ENCODE measurements around the gene IFNL1. TPM values are rescaled to one million over a fixed set of nuclear protein-coding genes. Genes with fewer than 3 reads are reported as not detected.
"Not testable (repeated sequence)": the region's sequence is repeated elsewhere in the genome, so short reads cannot be mapped to it uniquely, and the experiment has no call there.

Gene IFNL1
- total and polyA plus RNA-seq, 4 experiments from 2014 or later: 1.6 TPM; not detected in 3

- H3K27me3 ChIP-seq (ENCODE audit: insufficient read depth, low read length); DNase-seq; intact Hi-C loops (cut with micrococcal nuclease); H3K4me3 Mint-ChIP-seq; H3K36me3 ChIP-seq (ENCODE audit: insufficient read depth, low read length); H3K9me3 ChIP-seq (ENCODE audit: control insufficient read depth in 1 of 2, low read length in 2 of 2); H3K4me1 ChIP-seq (ENCODE audit: insufficient read depth, low read length); POLR2A ChIA-PET (ENCODE audit: partially characterized antibody); H3K27me3 Mint-ChIP-seq; H3K9me3 Mint-ChIP-seq; H3K27ac ChIP-seq (ENCODE audit: low read depth, low read length); CTCF ChIA-PET (ENCODE audit: partially characterized antibody); H3K4me3 ChIP-seq (ENCODE audit: low read length in 2 of 2); H3K36me3 Mint-ChIP-seq; H3K4me1 Mint-ChIP-seq: not testable (repeated sequence)
- H3K27ac Mint-ChIP-seq: peak overlapping the region in 1 of 7 donors; percentile 23
These were observed 22.3 kb upstream of the IFNL1 start for GRCh38 chr19:39273859-39274258.

- intact Hi-C loops (cut with micrococcal nuclease): no loop called here
- Histone ChIP-seq H3K36me3 (ENCODE audit: insufficient read depth, low read length) (no peaks in the 10 kb centered on the region), H3K27me3 (ENCODE audit: insufficient read depth, low read length) (no peaks in the 10 kb centered on the region), H3K4me1 (ENCODE audit: insufficient read depth, low read length) (no peaks in the 10 kb centered on the region), H3K4me3 (ENCODE audit: low read length in 2 of 2) (no peak overlapping the region), H3K9me3 (ENCODE audit: control insufficient read depth in 1 of 2, low read length in 2 of 2) (no peaks in the 10 kb centered on the region), H3K27ac (ENCODE audit: low read depth, low read length) (no peak overlapping the region)
- Mint-ChIP-seq H3K36me3 (no peaks in the 10 kb centered on the region), H3K9me3 (peaks cover 0 to 4% (median 0%) of the 10 kb centered on the region in 8 donors), H3K4me1 (no peaks in the 10 kb centered on the region), H3K4me3 (no peak overlapping the region), H3K27me3 (peaks cover 6 to 8% of the 10 kb centered on the region in 2 donors), H3K27ac (peak overlapping the region in 1 of 7 donors; percentile 38)
- DNase-seq: no peak
- CTCF ChIA-PET (ENCODE audit: partially characterized antibody): no interaction called here
- POLR2A ChIA-PET (ENCODE audit: partially characterized antibody): no interaction called here
These were observed 20.6 kb upstream of the IFNL1 start for GRCh38 chr19:39275578-39275977.

GRCh38 chr19:39276740-39277139 is 19.5 kb upstream of the IFNL1 start:
- H3K9me3 ChIP-seq (ENCODE audit: control insufficient read depth in 1 of 2, low read length in 2 of 2): no peaks in the 10 kb centered on the region
- H3K4me1 Mint-ChIP-seq: no peaks in the 10 kb centered on the region
- H3K4me1 ChIP-seq (ENCODE audit: insufficient read depth, low read length): no peaks in the 10 kb centered on the region
- H3K36me3 Mint-ChIP-seq: no peaks in the 10 kb centered on the region
- CTCF ChIA-PET (ENCODE audit: partially characterized antibody): no interaction called here
- intact Hi-C loops (cut with micrococcal nuclease): no loop called here
- DNase-seq: no peak
- POLR2A ChIA-PET (ENCODE audit: partially characterized antibody): no interaction called here
- H3K27me3 Mint-ChIP-seq: peaks cover 3 to 6% of the 10 kb centered on the region in 2 donors
- H3K4me3 ChIP-seq (ENCODE audit: low read length in 2 of 2): no peak overlapping the region
- H3K9me3 Mint-ChIP-seq: peaks cover 0 to 5% (median 2%) of the 10 kb centered on the region in 8 donors
- H3K36me3 ChIP-seq (ENCODE audit: insufficient read depth, low read length): no peaks in the 10 kb centered on the region
- H3K27ac ChIP-seq (ENCODE audit: low read depth, low read length): no peak overlapping the region
- H3K27ac Mint-ChIP-seq: no peak overlapping the region
- no peaks in the 10 kb centered on the region for H3K27me3 ChIP-seq (ENCODE audit: insufficient read depth, low read length)
- no peak overlapping the region for H3K4me3 Mint-ChIP-seq

GRCh38 chr19:39277598-39277997 is 18.6 kb upstream of the IFNL1 start:
- Mint-ChIP-seq H3K27me3 (peaks cover 6% of the 10 kb centered on the region in 2 donors), H3K4me1 (no peaks in the 10 kb centered on the region), H3K4me3 (no peak overlapping the region), H3K9me3 (peaks cover 0 to 11% (median 7%) of the 10 kb centered on the region in 8 donors), H3K36me3 (no peaks in the 10 kb centered on the region), H3K27ac (no peak overlapping the region)
- H3K27me3 ChIP-seq (ENCODE audit: insufficient read depth, low read length): no peaks in the 10 kb centered on the region
- no peaks in the 10 kb centered on the region for H3K4me1 ChIP-seq (ENCODE audit: insufficient read depth, low read length)
- intact Hi-C loops (cut with micrococcal nuclease): no loop called here
- no peak for DNase-seq
- CTCF ChIA-PET (ENCODE audit: partially characterized antibody): no interaction called here
- no peaks in the 10 kb centered on the region for H3K36me3 ChIP-seq (ENCODE audit: insufficient read depth, low read length)
- no peak overlapping the region for H3K4me3 ChIP-seq (ENCODE audit: low read length in 2 of 2)
- POLR2A ChIA-PET (ENCODE audit: partially characterized antibody): no interaction called here
- H3K9me3 ChIP-seq (ENCODE audit: control insufficient read depth in 1 of 2, low read length in 2 of 2): no peaks in the 10 kb centered on the region
- H3K27ac ChIP-seq (ENCODE audit: low read depth, low read length): no peak overlapping the region

DNA sequence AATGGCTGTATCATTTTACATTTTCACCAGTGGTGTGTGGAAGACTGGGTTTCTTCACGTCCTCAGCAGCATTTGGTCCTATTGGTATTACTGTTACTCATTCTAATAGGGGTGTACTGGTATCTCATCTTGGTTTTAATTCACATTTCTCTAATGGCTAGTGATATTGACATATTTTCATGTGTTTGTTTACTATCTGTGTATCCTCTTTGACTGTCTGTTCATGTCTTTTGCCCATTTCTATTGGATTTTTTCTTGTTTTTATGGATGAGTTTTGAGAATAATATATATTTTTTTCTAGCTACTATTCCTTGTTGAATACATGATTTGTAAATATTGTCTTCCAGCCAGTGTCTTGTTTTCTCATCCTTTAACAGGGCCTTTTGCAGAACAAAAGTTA is 14.2 kb upstream of the IFNL1 start:
- POLR2A ChIA-PET (ENCODE audit: partially characterized antibody): no interaction called here
- H3K9me3 Mint-ChIP-seq: peaks cover 0 to 20% (median 12%) of the 10 kb centered on the region in 8 donors
- CTCF ChIA-PET (ENCODE audit: partially characterized antibody): no interaction called here
- H3K9me3 ChIP-seq (ENCODE audit: control insufficient read depth in 1 of 2, low read length in 2 of 2): no peaks in the 10 kb centered on the region
- peaks cover 6 to 8% of the 10 kb centered on the region in 2 donors for H3K27me3 Mint-ChIP-seq
- H3K27ac Mint-ChIP-seq: peak overlapping the region in 1 of 7 donors; percentile 10
- intact Hi-C loops (cut with micrococcal nuclease): no loop called here
- H3K27me3 ChIP-seq (ENCODE audit: insufficient read depth, low read length): no peaks in the 10 kb centered on the region
- no peak for DNase-seq
- H3K36me3 ChIP-seq (ENCODE audit: insufficient read depth, low read length): no peaks in the 10 kb centered on the region
- no peaks in the 10 kb centered on the region for H3K4me1 Mint-ChIP-seq
- no peaks in the 10 kb centered on the region for H3K36me3 Mint-ChIP-seq
- H3K4me3 ChIP-seq (ENCODE audit: low read length in 2 of 2): no peak overlapping the region
- no peak overlapping the region for H3K27ac ChIP-seq (ENCODE audit: low read depth, low read length)
- H3K4me1 ChIP-seq (ENCODE audit: insufficient read depth, low read length): no peaks in the 10 kb centered on the region
- no peak overlapping the region for H3K4me3 Mint-ChIP-seq

DNA sequence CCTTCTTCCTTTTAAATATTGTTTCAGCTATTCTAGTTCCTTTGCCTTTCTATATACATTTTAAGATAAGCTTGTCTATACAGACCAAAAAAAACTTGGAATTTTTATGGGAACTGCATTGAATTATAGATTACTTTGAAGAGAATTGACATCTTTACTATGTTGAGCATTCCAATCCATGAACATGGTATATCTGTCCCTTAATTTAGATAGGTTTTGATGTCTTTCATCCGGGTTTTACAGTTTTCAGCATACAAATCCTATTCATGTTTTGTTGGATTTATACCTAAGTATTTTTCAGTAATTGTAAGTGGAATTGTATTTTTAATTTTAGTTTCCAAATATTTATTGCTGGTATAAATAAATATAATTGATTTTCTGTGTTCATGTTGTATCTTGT is 12.2 kb upstream of the IFNL1 start:
- no peaks in the 10 kb centered on the region for H3K36me3 ChIP-seq (ENCODE audit: insufficient read depth, low read length)
- CTCF ChIA-PET (ENCODE audit: partially characterized antibody): no interaction called here
- H3K9me3 ChIP-seq (ENCODE audit: control insufficient read depth in 1 of 2, low read length in 2 of 2): no peaks in the 10 kb centered on the region
- H3K27ac ChIP-seq (ENCODE audit: low read depth, low read length): no peak overlapping the region
- Mint-ChIP-seq H3K9me3 (peaks cover 0 to 20% (median 12%) of the 10 kb centered on the region in 8 donors), H3K36me3 (no peaks in the 10 kb centered on the region), H3K27me3 (peaks cover 8% of the 10 kb centered on the region in 2 donors), H3K4me3 (no peak overlapping the region), H3K4me1 (no peaks in the 10 kb centered on the region), H3K27ac (no peak overlapping the region)
- intact Hi-C loops (cut with micrococcal nuclease): no loop called here
- DNase-seq: no peak
- POLR2A ChIA-PET (ENCODE audit: partially characterized antibody): no interaction called here
- no peaks in the 10 kb centered on the region for H3K27me3 ChIP-seq (ENCODE audit: insufficient read depth, low read length)
- no peaks in the 10 kb centered on the region for H3K4me1 ChIP-seq (ENCODE audit: insufficient read depth, low read length)
- H3K4me3 ChIP-seq (ENCODE audit: low read length in 2 of 2): no peak overlapping the region

GRCh38 chr19:39293394-39293793 is 2.8 kb upstream of the IFNL1 start:
- Mint-ChIP-seq H3K4me3 (no peak overlapping the region), H3K27ac (no peak overlapping the region), H3K4me1 (peaks cover 6 to 17% (median 12%) of the 10 kb centered on the region in 4 donors), H3K9me3 (peaks cover 0 to 1% (median 0%) of the 10 kb centered on the region in 8 donors), H3K27me3 (peaks cover 2 to 9% of the 10 kb centered on the region in 2 donors), H3K36me3 (no peaks in the 10 kb centered on the region)
- CTCF ChIA-PET (ENCODE audit: partially characterized antibody): no interaction called here
- Histone ChIP-seq H3K4me1 (ENCODE audit: insufficient read depth, low read length) (peaks cover 9% of the 10 kb centered on the region), H3K27ac (ENCODE audit: low read depth, low read length) (no peak overlapping the region), H3K27me3 (ENCODE audit: insufficient read depth, low read length) (no peaks in the 10 kb centered on the region), H3K4me3 (ENCODE audit: low read length in 2 of 2) (no peak overlapping the region), H3K9me3 (ENCODE audit: control insufficient read depth in 1 of 2, low read length in 2 of 2) (no peaks in the 10 kb centered on the region), H3K36me3 (ENCODE audit: insufficient read depth, low read length) (no peaks in the 10 kb centered on the region)
- intact Hi-C loops (cut with micrococcal nuclease): no loop called here
- POLR2A ChIA-PET (ENCODE audit: partially characterized antibody): no interaction called here
- DNase-seq: no peak

DNA sequence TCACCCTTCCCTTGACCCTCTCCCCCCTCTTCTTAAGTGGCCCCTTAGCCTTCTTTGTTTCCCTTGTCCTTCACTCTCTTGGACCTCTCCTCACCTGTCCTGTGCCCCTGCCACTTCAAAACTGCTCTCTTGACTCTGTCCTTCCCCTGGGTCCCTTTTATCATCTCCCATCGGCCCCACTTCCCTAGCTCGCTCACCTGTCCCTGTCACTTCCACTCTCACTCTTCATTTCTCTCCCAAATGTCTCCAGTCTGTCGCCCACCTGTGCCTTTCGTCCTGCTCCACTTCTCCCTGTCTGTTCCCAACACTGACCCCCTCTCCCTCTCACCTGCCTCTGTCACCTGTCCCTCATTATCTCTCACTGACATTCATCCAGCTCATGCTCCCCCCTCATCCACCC is 699 bp downstream of the IFNL1 start:
- H3K36me3 ChIP-seq (ENCODE audit: insufficient read depth, low read length): no peaks in the 10 kb centered on the region
- Mint-ChIP-seq H3K27ac (peak overlapping the region in 3 of 7 donors; percentile 54 to 84 (median 74)), H3K27me3 (peaks cover 2% of the 10 kb centered on the region in 2 donors), H3K4me3 (peak overlapping the region in 2 of 8 donors; percentile 31 to 46), H3K36me3 (no peaks in the 10 kb centered on the region), H3K9me3 (peaks cover 0 to 1% (median 0%) of the 10 kb centered on the region in 8 donors), H3K4me1 (peaks cover 10 to 33% (median 20%) of the 10 kb centered on the region in 4 donors)
- intact Hi-C loops (cut with micrococcal nuclease): no loop called here
- H3K4me3 ChIP-seq (ENCODE audit: low read length in 2 of 2): no peak overlapping the region
- ChIA-PET POLR2A (ENCODE audit: partially characterized antibody) (no interaction called here), CTCF (ENCODE audit: partially characterized antibody) (interaction anchor here (0.6 to 1.5 kb wide), 2 partner anchors 47 to 155 kb away, joined by 3 read pairs; no protein-coding TSS in a partner anchor)
- H3K27ac ChIP-seq (ENCODE audit: low read depth, low read length): no peak overlapping the region
- H3K9me3 ChIP-seq (ENCODE audit: control insufficient read depth in 1 of 2, low read length in 2 of 2): no peaks in the 10 kb centered on the region
- H3K27me3 ChIP-seq (ENCODE audit: insufficient read depth, low read length): no peaks in the 10 kb centered on the region
- DNase-seq: no peak
- H3K4me1 ChIP-seq (ENCODE audit: insufficient read depth, low read length): peaks cover 15% of the 10 kb centered on the region

All from CD4-positive, alpha-beta memory T cell (primary cell).